Astrocyte (in vitro differentiated cells and primary cell): ENCODE measurements around the gene TOP2B.

ENCODE experiments used
- EZH2 ChIP-seq: IDR thresholded peaks from 2 replicates; pipeline ENCODE4 v1.6.1; 2012; ENCODE audit warnings: mild to moderate bottlenecking, low read length, inconsistent platforms; ENCODE audit not compliant: insufficient read depth
- TF ChIP-seq, protein P1 (sequence below): IDR thresholded peaks from 2 replicates; pipeline ENCODE4 v1.5.1; 2011; ENCODE audit warnings: low read depth, mild to moderate bottlenecking, inconsistent platforms, low read length, moderate library complexity; ENCODE audit not compliant: insufficient read depth

DNA sequence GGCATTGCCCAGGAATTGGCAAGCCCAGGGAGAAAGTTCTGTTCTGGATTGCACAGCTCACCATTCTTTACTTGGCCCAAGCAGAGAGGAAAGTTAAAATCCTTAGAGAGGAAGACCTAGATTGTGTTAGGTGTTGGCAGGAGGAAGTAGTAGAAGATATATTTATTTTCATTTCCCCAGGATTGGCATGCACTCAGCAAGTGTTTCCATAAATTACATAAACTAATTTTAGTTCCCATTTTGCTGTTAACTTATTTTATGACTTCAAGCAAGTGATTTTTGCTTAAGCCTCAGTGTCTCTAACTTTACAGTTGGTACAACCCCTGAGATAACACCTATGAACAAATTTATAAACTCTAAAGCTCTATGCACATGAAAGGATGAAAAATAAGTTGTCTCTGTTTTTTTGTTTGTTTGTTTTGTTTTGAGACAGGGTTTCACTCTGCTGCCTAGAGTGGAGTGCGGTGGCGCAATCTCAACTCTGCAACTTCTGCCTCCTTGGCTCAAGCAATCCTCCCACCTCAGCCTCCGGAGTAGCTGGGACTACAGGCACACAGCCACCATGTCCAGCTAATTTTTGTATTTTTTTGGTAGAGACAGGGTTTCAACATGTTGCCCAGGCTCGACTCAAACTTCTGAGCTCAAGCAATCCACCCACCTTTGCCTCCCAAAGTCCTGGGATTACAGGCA, 31.2 kb upstream of the TOP2B start:
- TF ChIP-seq EZH2: no peak
- TF ChIP-seq, protein P1, sequence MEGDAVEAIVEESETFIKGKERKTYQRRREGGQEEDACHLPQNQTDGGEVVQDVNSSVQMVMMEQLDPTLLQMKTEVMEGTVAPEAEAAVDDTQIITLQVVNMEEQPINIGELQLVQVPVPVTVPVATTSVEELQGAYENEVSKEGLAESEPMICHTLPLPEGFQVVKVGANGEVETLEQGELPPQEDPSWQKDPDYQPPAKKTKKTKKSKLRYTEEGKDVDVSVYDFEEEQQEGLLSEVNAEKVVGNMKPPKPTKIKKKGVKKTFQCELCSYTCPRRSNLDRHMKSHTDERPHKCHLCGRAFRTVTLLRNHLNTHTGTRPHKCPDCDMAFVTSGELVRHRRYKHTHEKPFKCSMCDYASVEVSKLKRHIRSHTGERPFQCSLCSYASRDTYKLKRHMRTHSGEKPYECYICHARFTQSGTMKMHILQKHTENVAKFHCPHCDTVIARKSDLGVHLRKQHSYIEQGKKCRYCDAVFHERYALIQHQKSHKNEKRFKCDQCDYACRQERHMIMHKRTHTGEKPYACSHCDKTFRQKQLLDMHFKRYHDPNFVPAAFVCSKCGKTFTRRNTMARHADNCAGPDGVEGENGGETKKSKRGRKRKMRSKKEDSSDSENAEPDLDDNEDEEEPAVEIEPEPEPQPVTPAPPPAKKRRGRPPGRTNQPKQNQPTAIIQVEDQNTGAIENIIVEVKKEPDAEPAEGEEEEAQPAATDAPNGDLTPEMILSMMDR: no peak
